Activated T-helper 1 cell treated with Interleukin-2 at 50 U/mL for 16 hours (primary cell): Measurements from ENCODE around the gene EFCAB10.
"Not testable (repeated sequence)": the region's sequence is repeated elsewhere in the genome, so short reads cannot be mapped to it uniquely, and the experiment has no call there.

Source experiments
- DNase-seq: peaks from one replicate; pipeline ENCODE4 v3.0.0-alpha.2; 2020; ENCODE audit warnings: low read depth

Gene EFCAB10

GRCh38 chr7:105530546-105530945 is 50.7 kb downstream of the EFCAB10 start:
- no peak for DNase-seq

- DNase-seq, result no peak
These were observed 51.2 kb downstream of the EFCAB10 start for GRCh38 chr7:105530126-105530525.

- not testable (repeated sequence) for DNase-seq
These were observed 53.6 kb downstream of the EFCAB10 start for GRCh38 chr7:105527737-105528136.

- DNase-seq, result no peak
These were observed 56.5 kb downstream of the EFCAB10 start for GRCh38 chr7:105524840-105525239.

DNA sequence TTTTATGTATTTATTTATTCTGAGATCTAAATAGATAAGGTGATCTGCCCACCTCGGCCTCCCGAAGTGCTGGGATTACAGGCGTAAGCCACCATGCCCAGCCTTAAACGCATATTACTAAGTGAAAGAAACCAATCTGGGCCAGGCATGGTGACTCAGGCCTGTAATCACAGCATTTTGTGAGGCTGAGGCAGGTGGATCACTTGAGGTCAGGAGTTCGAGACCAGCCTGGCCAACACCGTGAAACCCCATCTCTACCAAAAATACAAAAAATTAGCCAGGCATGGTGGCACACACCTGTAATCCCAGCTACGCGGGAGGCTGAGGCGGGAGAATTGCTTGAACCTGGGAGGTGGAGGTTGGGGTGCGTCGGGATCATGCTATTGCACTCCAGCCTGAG is 56.9 kb downstream of the EFCAB10 start:
- not testable (repeated sequence) for DNase-seq

DNA sequence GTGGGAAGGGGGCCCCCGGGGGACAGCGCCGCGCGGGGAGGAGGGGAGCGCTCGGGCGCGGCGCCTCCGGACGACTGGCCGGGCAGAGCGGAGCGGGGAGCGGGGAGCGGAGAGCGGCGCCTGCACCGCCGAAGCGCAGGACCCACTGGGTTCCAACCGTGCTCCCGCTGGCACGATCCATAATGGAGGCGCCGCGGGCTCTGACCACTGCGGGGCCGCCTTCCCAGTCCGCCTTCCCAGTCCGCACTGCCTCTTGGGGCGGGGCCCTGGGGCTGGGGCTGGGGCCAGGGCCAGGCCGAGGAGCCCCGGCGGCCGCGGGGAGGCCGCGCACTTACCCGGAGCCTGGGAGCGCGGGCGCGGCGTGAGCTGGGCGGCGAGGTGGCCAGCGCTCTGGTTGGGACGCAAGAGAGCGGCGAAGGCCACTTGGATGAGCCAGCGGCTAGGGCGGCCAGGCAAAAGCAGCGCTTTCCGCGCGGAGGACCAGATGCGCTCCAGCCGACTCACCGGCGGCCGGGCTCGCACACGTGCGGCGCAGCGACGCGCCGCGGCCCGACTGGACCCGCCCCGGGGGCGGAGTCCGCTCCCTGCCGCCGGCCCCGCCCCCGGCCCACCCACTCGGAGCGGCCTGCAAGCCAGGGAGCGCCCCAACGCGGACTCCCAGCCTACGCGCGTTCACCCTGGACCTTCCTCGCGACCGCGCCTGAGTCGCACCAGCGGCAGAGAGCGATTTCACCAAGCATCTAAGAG is 59.4 kb downstream of the EFCAB10 start, which contains the start of gene PUS7:
TSS of gene PUS7 (minus strand) at position 555 of the 747 bp plus-strand sequence. CDS start 13,759 bp downstream, outside the sequence.
- DNase-seq, result peak; percentile 76

DNA sequence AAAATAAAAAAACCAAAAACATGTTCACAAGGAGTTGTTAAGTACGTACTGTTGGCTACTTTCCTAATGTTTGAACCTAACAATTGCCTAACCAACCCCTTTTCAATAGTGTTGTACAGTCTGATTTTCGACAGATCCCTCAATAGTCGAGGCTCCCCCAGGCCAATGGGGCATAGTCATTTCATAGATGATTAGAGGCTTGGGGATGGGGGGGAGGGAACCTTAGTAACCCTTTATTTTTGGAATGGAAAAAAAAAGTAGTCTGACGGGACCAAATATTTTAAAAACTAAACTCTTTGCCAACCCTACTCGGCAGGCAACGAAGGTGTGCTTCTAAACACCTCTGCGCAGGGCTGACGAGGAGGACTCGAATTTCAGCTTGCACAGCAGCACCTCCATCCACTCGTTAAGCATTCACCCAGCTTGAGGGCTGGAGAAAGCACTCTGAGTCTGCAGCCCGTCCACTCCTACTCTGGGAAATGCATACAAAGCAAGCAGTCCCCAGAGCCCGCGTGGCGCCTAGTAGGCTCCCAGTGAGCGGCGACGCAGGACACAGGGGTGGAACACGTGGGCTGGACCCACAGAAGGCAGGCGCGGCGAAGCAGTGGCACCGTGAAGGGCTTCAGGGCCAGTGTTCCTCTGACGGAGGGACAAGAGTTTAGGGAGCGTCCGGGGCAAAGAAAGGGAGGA is 60.1 kb downstream of the EFCAB10 start:
- no peak for DNase-seq

DNA sequence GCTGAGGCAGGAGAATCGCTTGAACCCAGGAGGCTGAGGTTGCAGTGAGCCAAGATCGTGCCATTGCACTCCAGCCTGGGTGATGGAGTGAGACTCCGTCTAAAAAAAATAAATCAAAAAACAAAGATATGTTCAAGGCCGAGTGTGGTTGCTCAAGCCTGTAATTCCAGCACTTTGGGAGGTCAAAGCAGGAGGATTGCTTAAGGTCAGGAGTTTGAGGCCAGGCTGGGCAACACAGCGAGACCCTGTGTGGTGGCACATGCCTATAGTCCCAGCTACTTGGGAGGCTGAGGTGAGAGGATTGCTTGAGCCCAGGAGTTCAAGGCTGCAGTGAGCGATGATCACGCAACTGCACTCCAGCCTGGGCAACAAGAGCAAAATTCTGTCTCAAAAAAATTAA is 60.7 kb downstream of the EFCAB10 start:
- DNase-seq, result not testable (repeated sequence)

DNA sequence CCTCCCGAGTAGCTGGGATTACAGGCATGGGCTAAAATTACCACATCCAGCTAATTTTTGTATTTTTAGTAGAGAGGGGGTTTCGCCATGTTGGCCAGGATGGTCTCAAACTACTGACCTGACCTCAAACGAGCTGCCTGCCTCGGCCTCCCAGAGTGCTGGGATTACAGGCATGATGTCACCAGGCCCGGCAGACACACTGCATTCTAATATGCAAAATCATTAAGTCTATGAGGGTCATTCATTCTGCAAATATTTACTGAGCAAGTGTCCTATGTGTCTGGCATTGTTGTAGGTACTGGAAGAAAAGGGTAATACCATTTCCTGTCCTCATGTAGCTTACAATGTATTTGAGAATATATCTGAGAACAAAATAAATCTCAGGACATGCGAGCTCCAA is 61.9 kb downstream of the EFCAB10 start:
- no peak for DNase-seq

GRCh38 chr7:105515610-105516009 is 65.7 kb downstream of the EFCAB10 start:
- not testable (repeated sequence) for DNase-seq
